ENCODE data around the gene ARHGDIG.

- no peak for TF ChIP-seq CTCF (IDR thresholded peaks at IDR 0.05)
- TF ChIP-seq POLR2A (IDR thresholded peaks at IDR 0.05): no peak
- no peak for TF ChIP-seq POLR2AphosphoS5 (IDR thresholded peaks at IDR 0.05)
- no peak for TF ChIP-seq EP300 (IDR thresholded peaks at IDR 0.05)
These were observed 25.9 kb upstream of the ARHGDIG start for GRCh38 chr16:254461-254860.
